Measurements from ENCODE around the gene BHMT.
"Not testable (repeated sequence)": the region's sequence is repeated elsewhere in the genome, so short reads cannot be mapped to it uniquely, and the experiment has no call there.

BHMT gene

DNA sequence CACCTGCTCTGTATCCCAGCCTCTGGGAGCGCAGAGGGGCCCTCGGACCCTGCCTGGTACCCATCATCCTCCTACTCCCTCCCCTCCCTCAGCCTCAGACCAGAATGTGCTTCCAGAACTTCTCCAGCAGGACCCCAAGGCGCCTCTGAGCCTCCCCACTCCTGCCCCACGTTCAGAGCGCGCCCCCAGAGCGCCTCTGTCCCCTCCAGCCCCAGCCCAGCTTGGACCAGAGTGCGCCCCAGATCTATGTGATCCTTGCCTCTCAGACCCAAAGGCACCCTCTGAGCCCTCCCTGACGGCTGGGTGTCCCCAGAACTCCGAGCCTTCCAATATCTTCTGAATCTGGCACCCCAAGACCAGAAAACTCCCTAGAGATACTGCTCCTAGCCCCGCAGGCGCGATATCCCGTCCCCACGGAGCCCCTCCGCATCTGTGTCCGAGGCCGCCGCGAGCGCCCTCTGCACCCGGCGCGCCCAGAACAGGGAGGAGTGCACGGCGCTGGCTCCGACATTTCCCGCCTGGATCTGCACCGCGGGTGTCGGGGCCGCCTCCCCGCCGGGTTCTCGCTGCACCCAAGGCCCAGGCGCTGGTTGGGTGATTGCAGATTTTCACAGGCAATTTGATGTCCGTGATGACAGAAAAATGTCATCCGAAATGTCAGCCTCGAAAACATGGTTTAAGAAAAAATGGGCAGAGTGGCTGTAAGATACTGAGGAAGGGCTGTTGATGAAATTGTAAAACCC is 522 bp downstream of the BHMT start:
- in situ Hi-C loops (cut with MboI; ENCODE audit: low sequenced_read_pairs) = no loop called here

DNA sequence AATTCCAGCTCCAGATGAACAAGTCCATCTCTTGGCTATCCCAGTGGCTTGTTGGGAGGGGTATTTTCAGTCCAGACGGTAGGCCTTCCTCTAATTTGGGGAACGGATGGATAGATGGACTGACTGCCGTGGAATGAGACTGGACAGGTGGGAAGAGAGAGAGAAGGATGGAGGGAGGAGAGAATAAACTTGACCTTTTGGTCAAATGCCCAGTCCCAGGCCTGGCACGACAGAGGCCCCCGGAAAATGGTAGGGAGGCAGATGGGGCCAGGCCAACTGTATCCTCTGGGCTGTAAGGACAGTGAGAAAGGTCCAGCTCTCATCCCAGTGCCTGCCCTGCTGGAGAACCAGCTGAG is 1.1 kb downstream of the BHMT start:
- in situ Hi-C loops (cut with MboI; ENCODE audit: low sequenced_read_pairs) = no loop called here

DNA sequence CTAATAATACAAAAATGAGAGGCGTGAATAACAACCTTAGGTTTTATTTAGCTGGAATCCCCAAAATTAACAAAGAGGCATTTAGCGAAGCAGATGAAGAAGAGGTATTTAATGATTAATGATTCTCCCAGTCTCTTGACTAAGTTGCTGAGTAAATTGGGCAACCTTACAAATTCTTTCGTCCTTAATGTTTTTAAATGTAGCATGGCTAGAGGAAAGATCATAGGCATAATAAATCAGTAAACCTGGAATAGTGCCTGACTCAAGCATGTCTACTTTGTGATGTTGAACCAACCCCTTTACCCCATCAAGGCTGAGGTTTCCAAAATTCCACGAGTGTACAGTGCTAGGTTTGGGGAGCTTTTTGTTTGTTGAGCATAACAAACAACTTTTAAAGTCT is 7.9 kb downstream of the BHMT start:
- in situ Hi-C loops (cut with MboI; ENCODE audit: low sequenced_read_pairs) = no loop called here

DNA sequence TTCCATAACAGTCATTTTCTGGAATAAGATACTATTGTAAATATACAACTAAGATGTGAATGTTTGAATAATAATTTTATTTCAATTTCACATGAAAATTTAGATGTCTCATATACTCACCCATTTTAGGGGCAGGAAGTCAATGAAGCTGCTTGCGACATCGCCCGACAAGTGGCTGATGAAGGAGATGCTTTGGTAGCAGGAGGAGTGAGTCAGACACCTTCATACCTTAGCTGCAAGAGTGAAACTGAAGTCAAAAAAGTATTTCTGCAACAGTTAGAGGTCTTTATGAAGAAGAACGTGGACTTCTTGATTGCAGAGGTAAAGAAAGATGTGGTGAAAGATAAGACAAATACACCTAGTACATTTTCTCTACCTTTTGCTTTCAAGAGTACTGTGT is 8.6 kb downstream of the BHMT start:
- in situ Hi-C loops (cut with MboI; ENCODE audit: low sequenced_read_pairs) = no loop called here

DNA sequence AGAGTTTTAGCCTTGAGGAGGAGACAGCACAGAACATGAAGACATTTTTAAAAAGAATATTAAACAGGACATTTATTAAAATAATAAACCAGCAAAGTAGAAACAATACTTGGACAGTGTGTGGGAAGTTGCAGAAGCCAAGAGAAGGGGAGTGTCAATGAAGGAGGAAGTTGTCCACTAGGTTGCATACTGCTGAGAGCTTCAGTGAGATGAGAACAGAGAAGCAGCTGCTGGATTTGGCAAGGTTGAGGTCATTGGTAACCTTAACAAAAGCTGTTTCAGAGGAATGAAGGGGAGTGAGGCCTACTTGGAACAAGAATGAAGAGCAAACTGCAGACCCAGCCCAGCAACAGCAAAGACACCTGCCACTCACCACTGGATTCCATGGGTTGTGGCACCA is 11.4 kb downstream of the BHMT start:
- in situ Hi-C loops (cut with MboI; ENCODE audit: low sequenced_read_pairs) = no loop called here

DNA sequence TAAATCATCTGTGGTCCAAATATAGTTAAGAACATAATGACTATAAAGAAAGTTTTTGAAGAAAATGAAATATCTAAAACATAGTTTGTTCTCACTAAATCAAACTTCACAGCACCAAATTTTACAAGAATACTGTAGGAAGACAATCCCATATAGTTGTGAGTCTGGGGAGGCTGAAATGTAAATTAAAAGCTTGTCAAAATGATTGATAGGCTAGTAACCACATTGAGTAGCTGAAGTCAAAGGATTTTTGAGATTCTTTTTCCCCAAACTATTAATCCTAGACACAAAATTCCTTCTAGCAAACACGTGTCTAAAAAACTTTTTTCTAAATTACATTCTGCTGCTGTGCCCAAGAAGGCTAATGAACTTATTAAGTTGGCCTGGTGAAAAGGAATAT is 13.0 kb downstream of the BHMT start:
- in situ Hi-C loops (cut with MboI; ENCODE audit: low sequenced_read_pairs) = loop anchor here (25.0 kb wide), 1 partner anchor 87 kb away; no protein-coding TSS in a partner anchor

DNA sequence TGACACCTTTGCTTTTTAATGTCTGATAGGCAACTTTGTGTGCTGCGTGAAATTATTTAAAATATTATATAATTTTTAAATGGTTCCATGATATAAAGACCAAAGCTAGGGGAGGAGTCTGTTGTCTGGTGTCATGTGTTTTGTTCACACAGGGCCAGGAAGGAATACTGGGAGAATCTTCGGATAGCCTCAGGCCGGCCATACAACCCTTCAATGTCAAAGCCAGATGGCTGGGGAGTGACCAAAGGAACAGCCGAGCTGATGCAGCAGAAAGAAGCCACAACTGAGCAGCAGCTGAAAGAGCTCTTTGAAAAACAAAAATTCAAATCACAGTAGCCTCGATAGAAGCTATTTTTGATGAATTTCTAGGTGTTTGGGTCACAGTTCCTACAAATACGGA is 19.2 kb downstream of the BHMT start:
- in situ Hi-C loops (cut with MboI; ENCODE audit: low sequenced_read_pairs) = loop anchor here (25.0 kb wide), 1 partner anchor 93 kb away; no protein-coding TSS in a partner anchor

DNA sequence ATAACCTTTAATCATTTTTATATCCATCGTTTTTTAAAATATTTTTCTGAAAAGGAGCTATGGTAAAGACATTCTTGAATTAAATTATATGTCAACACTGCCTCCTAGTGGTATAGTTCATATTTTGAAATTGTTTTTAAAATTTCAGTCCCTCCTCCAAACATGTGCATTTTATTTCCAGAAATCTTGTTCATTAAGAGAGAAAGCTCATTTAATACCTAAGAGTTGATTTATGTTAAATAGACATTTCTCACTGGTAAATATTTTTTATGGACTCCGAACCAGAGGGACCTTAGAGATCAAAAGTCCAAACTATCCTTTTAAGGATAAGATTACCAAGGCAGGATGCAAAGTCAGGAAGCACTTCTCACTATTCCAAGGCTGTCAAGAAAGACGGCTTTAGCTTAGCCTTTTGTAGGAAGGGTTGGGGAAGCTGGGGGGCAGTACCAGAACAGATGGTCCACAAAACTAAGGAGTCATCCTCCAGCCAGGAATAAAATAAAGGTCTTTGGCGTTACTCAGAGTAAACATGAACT is 21.6 kb downstream of the BHMT start:
- in situ Hi-C loops (cut with MboI; ENCODE audit: low sequenced_read_pairs) = loop anchor here (25.0 kb wide), 1 partner anchor 96 kb away; no protein-coding TSS in a partner anchor

DNA sequence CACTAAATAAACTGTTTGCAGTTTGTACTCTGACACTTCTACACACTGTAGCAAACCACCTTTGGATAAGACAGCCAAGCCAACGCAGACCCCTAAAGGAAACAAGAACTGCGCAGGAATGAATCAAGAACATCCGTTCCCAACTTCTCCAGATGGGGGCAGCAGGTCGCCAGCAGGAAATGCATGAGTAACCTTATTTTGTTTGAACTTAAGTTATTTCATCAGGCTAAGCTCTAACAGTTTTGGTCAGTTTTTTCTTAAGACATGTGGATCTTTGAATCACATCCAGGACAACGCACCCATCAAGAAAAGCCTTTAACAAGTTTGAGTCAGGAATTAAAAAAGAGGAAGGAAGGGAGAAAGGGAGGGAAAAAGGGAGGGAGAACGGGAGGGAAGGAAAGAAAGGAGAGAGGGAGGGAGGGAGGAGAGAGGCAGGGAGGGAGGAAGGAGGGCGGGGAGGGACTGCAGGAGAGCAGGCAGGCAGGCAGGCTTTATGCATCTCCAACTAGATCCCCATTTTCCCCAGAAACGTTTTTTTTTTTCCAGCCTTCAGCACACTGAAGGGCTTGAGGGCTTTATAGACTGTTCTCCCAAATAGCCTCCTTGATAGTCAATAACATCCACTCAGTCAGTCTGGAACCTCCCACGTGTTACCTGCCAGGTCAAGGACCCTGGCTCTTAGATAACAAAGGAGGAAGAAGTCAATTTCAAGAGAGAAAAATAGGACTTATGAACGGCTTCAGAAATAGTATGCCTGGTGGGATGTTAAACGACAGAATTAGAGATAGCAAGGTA is 22.2 kb downstream of the BHMT start:
- in situ Hi-C loops (cut with MboI; ENCODE audit: low sequenced_read_pairs) = loop anchor here (25.0 kb wide), 1 partner anchor 97 kb away; no protein-coding TSS in a partner anchor

DNA sequence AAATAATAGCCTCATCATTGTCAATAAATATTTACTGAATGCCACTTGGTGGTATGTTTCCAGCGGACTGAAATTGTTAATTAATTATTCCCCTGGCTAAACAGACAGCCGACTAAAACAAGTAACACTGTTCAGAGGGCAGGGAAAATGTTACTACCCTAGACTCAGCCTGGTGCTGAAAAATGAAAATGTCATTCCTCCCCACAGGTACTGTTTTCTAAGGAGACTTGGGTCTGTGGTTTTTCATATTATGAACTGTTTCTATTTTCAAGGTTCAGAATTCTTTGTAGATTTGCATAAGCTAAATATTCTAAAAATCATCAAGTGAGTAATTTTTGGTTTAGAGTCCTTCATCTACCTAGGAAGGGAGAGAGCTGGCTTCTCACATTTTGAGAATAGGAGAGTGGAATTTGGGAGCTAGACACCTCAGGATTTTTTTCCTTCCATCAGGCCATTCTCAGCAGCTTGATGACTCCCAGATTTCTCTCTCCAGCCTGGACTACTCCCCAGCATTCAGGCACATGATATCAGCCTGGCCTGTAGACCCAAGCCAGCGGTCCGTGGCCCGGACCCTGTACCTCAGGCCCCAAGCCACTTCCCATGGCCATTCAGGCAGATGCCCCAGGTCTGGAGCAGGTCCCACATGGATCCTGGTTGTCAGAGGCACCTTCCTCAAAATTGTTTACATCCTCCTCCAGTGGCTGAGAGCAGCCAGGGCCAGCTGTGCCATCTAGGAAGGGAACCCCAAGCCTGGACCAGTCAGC is 24.4 kb downstream of the BHMT start:
- in situ Hi-C loops (cut with MboI; ENCODE audit: low sequenced_read_pairs) = loop anchor here (25.0 kb wide), 1 partner anchor 99 kb away; no protein-coding TSS in a partner anchor

DNA sequence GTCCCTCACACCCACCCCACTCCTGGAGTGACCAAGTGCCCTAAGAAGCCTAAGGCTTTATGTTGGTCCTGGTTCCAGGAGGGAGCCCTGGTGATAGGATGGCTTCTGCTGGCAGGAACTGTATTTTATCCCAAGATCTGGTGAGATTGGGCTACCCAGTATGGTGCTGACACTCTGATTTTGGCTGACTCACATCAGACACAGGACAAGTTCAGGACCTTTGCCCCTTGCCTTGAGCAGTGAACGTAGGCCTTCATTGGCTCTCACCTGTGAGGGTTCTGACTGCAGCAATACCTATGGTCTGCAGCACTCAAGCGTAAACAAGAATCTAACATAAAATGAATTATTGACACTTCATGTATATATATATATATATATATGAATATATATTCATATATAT is 25.0 kb downstream of the BHMT start:
- in situ Hi-C loops (cut with MboI; ENCODE audit: low sequenced_read_pairs) = loop anchor here (25.0 kb wide), 1 partner anchor 99 kb away; no protein-coding TSS in a partner anchor

DNA sequence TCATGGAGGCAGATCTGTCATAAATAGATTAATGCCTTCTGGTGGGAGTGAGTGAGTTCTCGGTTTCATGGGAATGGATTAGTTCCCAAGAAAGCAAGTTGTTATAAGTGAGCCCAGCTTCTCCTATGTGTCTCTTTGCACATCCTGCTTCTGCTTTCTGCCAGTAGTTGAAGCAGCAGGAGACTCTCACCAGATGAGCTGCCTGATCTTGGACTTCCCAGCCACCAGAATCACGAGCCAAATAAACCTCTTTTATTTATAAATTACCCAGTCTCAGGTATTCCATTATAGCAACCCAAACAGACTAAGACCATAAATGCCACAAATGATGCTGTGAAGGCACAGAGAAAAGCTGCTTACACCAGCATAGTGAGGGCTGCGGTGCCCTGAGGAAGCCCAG is 28.9 kb downstream of the BHMT start:
- in situ Hi-C loops (cut with MboI; ENCODE audit: low sequenced_read_pairs) = loop anchor here (25.0 kb wide), 1 partner anchor 103 kb away; no protein-coding TSS in a partner anchor

DNA sequence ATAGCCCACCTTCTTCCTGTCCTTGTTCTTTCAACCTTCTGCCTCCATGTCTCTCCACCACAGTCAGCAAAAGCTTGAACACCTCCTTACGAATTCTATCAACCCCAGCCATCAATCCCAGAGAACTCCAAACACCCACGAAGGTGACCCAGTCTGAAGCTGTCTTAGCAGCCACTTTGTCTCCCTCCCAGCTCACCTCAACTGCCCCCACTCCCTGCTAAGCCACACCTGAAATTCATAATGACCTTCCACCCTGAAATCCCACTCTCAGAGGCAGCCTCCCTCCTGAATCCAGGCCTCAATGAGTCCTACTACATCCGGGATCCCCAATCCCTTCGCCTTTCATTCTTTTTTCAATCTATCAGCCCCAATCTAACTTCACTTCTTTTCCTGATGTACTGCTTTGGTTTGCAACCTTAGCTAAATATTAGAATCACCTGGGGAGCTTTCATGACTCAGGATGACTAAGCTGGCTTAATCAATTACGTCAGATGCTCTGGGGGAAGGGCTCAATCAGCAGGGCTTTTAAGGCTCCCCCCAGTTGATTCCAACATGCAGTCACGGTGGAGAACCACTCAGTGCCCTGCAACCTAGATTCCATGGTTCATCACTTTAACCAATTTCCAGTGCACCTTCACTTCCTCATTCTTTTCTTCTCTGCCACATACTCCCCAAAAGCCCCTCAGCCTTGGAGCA is 32.2 kb downstream of the BHMT start:
- in situ Hi-C loops (cut with MboI; ENCODE audit: low sequenced_read_pairs) = loop anchor here (25.0 kb wide), 1 partner anchor 107 kb away; no protein-coding TSS in a partner anchor

DNA sequence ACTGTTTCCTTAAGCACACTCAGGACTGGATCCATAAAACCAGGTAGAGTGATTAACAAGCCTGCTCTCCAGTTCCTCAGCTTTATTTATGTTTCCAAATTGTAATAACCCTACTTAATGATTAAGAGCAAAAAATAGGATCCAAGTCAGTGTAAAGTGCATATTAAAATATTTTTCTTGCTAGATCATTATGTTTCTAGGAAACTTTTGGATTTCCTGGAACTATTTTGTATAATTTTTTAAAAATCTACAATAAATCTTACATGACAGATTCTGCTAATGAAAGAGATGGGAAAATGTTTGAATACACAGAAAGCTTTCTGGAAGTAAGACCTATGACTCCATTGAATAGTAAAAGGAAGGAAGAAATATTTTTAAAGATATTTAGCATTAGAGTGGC is 35.5 kb downstream of the BHMT start:
- in situ Hi-C loops (cut with MboI; ENCODE audit: low sequenced_read_pairs) = loop anchor here (25.0 kb wide), 1 partner anchor 110 kb away; no protein-coding TSS in a partner anchor

DNA sequence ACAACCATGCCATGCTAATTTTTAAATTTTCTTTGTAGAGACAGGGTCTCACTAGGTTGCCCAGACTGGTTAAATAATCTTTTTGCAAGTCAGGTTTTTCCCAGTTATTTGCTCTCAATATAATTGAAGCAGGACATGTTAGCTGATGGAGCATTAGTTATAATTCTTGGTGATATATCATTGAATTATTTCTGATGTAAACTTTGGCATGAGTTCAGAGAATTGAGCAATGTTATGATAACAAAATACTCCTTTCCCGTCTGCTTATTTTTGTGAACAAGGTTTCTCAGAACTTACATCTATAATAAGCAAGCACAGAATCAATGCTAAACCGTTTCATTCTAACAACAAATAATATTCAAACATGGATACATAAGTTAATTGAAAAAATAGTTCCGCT is 37.8 kb downstream of the BHMT start:
- in situ Hi-C loops (cut with MboI; ENCODE audit: low sequenced_read_pairs) = loop anchor here (25.0 kb wide), 1 partner anchor 112 kb away; no protein-coding TSS in a partner anchor

DNA sequence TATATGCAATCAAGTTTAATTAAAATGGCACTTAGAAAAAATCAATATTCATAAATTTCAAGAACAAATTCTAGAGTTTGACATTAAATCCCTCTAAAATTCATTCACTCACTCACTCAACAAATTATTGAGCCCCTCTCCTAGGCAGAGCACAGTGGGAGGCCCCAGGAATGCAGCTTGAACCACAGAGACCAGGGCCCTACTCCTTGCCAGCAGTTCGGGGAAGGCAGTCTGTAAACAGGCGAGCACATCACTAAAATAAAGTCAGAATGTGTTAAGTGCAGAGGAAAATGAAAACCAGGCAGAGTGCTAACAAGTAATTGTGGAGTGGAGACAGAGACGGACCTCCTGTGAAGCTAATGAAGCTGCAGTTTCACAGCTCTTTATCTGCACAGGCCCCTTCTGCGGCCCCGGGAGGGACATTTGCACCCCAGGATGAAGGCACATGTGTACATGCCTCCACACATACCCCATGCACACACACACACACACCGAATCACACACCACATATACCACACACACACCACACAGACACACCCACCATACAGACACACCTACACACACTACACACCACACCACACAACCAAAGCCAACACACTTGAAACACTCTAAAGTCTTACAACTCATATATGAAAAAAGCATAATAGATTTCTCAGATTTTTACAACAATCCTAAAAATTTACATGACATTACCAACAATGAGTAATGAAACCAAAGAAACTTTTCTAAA is 40.5 kb downstream of the BHMT start:
- in situ Hi-C loops (cut with MboI; ENCODE audit: low sequenced_read_pairs) = no loop called here

DNA sequence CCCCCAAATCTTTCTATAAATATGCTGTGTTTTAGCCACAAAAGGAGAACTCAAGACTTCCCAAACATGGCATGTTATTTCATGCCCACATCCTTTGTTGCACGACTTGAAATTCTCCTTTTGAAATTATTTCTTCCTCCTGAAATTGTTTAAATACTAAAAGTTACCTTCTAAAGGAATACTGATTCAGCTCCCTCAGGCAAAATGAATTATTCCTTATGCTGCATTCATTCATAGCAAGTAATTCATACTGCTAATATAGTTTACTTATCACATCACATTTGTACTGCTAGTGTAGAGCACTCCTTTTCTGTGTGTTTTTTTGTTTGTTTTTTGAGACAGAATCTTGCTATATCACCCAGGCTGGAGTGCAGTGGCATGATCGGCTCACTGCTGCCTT is 45.7 kb downstream of the BHMT start:
- in situ Hi-C loops (cut with MboI; ENCODE audit: low sequenced_read_pairs) = no loop called here

DNA sequence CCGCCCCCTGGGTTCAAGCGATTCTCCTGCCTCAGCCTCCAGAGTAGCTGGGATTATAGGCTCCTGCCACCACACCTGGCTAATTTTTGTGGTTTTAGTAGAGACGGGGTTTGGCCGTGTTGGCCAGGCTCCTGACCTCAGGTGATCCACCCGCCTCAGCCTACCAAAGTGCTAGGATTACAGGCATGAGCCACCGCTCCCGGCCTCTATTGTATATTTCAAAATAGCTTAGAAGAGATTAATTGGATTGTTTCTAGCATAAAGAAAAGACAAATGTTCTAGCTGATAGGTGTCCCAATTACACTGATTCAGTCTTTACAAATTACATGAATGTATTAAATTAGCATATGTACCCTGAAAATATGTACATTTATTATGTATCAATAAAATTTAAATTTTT is 50.0 kb downstream of the BHMT start:
- in situ Hi-C loops (cut with MboI; ENCODE audit: low sequenced_read_pairs) = not testable (repeated sequence)

DNA sequence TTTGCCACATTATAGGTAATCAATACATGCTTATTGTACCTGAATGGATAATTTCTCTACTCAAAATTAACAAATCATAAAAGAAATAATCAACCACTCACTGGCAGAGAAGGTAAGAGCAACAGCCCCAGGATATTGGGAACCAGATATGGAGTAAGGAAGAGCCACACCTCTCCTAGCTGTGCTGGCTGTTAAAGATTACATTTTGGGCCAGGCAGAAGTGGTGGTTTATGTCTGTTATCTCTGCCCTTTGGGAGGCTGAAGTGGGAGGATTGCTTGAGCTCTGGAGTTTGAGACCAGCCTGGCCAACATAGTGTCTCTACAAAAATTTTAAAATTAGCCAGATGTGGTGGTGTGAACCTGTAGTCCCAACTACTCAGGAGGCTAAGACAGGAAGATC is 56.4 kb downstream of the BHMT start:
- in situ Hi-C loops (cut with MboI; ENCODE audit: low sequenced_read_pairs) = no loop called here

DNA sequence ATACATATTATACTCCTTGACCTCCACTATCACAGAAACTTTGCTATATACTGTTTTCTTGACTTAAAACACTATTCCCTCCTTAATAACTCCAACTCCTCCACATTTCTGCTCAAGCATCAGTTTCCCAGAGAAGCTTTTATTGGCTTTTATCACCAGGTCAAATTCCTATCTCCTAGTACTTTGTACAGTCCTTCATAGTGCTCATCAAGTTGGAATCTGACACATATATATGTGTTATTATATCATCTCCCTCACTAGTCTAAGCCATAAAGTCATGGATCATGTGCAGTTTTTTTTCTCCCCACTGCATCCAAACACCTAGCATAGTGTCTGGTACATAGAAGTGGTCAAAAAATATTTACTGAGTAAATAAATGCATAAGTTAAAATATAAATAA is 59.1 kb downstream of the BHMT start:
- in situ Hi-C loops (cut with MboI; ENCODE audit: low sequenced_read_pairs) = no loop called here
